ENCODE data around the gene MAN1C1. TPM values are rescaled to one million over a fixed set of nuclear protein-coding genes. Genes with fewer than 3 reads are reported as not detected.

The MAN1C1 gene
- total and polyA plus RNA-seq, 9 of the 15 experiments (the other 6 are each of a cell fraction or from before 2014, with no cell fraction given) = 0.04 to 0.44 (median 0.10) TPM; not detected in 3

DNA sequence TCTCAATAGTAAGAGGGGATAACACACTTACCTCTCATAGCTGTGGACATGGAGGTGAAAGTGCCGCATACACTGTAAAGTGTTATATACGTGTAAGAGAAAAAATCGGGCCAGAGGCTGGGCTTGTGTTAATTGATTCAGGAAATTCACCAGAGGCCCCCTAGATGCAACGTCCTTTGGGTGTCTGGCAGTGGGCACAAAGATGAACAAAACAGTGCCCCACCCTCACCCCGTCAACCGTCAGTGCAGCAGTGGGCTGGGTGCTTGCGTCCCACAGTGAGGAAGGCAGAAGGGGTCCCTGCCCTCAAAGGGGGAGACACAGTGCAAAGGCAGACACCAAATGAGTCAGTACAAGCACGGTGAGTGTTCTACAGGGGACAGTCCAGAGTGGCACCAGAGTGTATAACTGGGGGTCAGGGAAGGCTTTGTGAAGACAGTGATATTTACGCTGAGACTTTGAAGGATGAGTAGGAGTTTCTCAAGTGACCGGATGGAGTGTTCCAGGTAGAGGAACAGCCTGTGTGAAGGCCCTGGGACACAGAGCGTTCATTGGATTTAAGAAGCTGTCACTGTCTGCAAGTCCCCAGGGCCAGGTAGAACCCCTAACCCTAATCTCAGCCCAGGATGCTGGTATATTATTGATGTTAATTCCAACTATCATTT lies 196.6 kb downstream of the MAN1C1 start:
- H3K27ac ChIP-seq (ENCODE audit: extremely low read depth, low read depth, low read length) = no peak overlapping the region
- 55% methylated on average over 11 of the region's 11 CpGs for WGBS (ENCODE audit: insufficient coverage, low coverage, missing lambda C conversion rate)
- intact Hi-C loops (cut with micrococcal nuclease) = no loop called here
- POLR2A ChIA-PET = no interaction called here
- FAIRE-seq (no peak), ATAC-seq (no peak), DNase-seq (ENCODE audit: extremely low read depth in 1 of 4, low spot score in 3 of 4) (no peak)
- H3K27me3 ChIP-seq (ENCODE audit: control insufficient read depth in 2 of 2, insufficient read depth in 2 of 2, low read length in 2 of 2) = no peaks in the 10 kb centered on the region
- no peak overlapping the region for H3K9ac ChIP-seq (ENCODE audit: insufficient read depth in 1 of 2, low read depth in 2 of 2, low read length in 2 of 2)
- peaks cover 4% of the 10 kb centered on the region; the same call in 1 of the 3 replicates for H3K36me3 ChIP-seq (ENCODE audit: control insufficient read depth, insufficient read depth, low read length)
- CTCF ChIA-PET (ENCODE audit: low intra/inter-chr PET ratio) = interaction anchor here (0.7 kb wide), 2 partner anchors 184 to 512 kb away, joined by 3 read pairs; partner anchors contain the start of gene PAFAH2
- peaks cover 8 to 55% of the 10 kb centered on the region in 2 experiments for H3K4me1 ChIP-seq (replicated peaks in 1 of 2; ENCODE audit: control insufficient read depth in 2 of 2, insufficient read depth in 2 of 2, low read length in 2 of 2)
- in situ Hi-C loops (cut with MboI) = loop anchor here (10.0 kb wide), 1 partner anchor 408 kb away; no protein-coding TSS in a partner anchor
- H2AFZ ChIP-seq (ENCODE audit: low read depth, low read length) = no peak overlapping the region
- no peak overlapping the region for H3K4me3 ChIP-seq
- no peak overlapping the region for H3K4me2 ChIP-seq (ENCODE audit: insufficient read depth, low read length)
- no TSS peak for BruUV-seq (replicated peaks)
- no peaks in the 10 kb centered on the region for H3K9me1 ChIP-seq (ENCODE audit: control insufficient read depth, insufficient read depth, low read length)
- H3K9me3 ChIP-seq (replicated peaks; ENCODE audit: control insufficient read depth, insufficient read depth, low read depth, low read length) = no peaks in the 10 kb centered on the region
- H4K20me1 ChIP-seq (replicated peaks; ENCODE audit: control insufficient read depth, insufficient read depth, low read length) = peaks cover 4% of the 10 kb centered on the region; the same call in 1 of the 2 replicates
- H3K79me2 ChIP-seq (ENCODE audit: control insufficient read depth, insufficient read depth, low read length) = peaks cover under 1% of the 10 kb centered on the region; the same call in 1 of the 3 replicates
- TF ChIP-seq CHD2 (IDR thresholded peaks at IDR 0.05; ENCODE audit: low read depth, low read length) (no peak), TAL1 (IDR thresholded peaks at IDR 0.05) (no peak), HSF4 (CRISPR knock-in tag; IDR thresholded peaks at IDR 0.05; ENCODE audit: borderline replicate concordance) (no peak), YBX1 (IDR thresholded peaks at IDR 0.05) (no peak), NRF1 (conservative IDR thresholded peaks at IDR 0.05 in 1 of 2, IDR thresholded peaks at IDR 0.05 in 1 of 2) (no peak), ZFPM2 (CRISPR knock-in tag; IDR thresholded peaks at IDR 0.05) (no peak), STAG1 (CRISPR knock-in tag; IDR thresholded peaks at IDR 0.05; ENCODE audit: borderline replicate concordance) (no peak), ZNF24 (IDR thresholded peaks at IDR 0.05) (no peak), MEF2A (IDR thresholded peaks at IDR 0.05; ENCODE audit: control insufficient read depth, low read depth, low read length) (no peak), ILF3 (IDR thresholded peaks at IDR 0.05; ENCODE audit: borderline replicate concordance) (no peak)
- TF ChIP-seq, protein P1, sequence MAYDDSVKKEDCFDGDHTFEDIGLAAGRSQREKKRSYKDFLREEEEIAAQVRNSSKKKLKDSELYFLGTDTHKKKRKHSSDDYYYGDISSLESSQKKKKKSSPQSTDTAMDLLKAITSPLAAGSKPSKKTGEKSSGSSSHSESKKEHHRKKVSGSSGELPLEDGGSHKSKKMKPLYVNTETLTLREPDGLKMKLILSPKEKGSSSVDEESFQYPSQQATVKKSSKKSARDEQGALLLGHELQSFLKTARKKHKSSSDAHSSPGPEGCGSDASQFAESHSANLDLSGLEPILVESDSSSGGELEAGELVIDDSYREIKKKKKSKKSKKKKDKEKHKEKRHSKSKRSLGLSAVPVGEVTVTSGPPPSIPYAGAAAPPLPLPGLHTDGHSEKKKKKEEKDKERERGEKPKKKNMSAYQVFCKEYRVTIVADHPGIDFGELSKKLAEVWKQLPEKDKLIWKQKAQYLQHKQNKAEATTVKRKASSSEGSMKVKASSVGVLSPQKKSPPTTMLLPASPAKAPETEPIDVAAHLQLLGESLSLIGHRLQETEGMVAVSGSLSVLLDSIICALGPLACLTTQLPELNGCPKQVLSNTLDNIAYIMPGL (CRISPR knock-in tag; IDR thresholded peaks at IDR 0.05) = no peak
- TF ChIP-seq, protein P2, sequence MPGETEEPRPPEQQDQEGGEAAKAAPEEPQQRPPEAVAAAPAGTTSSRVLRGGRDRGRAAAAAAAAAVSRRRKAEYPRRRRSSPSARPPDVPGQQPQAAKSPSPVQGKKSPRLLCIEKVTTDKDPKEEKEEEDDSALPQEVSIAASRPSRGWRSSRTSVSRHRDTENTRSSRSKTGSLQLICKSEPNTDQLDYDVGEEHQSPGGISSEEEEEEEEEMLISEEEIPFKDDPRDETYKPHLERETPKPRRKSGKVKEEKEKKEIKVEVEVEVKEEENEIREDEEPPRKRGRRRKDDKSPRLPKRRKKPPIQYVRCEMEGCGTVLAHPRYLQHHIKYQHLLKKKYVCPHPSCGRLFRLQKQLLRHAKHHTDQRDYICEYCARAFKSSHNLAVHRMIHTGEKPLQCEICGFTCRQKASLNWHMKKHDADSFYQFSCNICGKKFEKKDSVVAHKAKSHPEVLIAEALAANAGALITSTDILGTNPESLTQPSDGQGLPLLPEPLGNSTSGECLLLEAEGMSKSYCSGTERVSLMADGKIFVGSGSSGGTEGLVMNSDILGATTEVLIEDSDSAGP (CRISPR knock-in tag; IDR thresholded peaks at IDR 0.05) = no peak
- TF ChIP-seq, protein P3, sequence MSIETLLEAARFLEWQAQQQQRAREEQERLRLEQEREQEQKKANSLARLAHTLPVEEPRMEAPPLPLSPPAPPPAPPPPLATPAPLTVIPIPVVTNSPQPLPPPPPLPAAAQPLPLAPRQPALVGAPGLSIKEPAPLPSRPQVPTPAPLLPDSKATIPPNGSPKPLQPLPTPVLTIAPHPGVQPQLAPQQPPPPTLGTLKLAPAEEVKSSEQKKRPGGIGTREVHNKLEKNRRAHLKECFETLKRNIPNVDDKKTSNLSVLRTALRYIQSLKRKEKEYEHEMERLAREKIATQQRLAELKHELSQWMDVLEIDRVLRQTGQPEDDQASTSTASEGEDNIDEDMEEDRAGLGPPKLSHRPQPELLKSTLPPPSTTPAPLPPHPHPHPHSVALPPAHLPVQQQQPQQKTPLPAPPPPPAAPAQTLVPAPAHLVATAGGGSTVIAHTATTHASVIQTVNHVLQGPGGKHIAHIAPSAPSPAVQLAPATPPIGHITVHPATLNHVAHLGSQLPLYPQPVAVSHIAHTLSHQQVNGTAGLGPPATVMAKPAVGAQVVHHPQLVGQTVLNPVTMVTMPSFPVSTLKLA (conservative IDR thresholded peaks at IDR 0.05) = no peak
- TF ChIP-seq, protein P4, sequence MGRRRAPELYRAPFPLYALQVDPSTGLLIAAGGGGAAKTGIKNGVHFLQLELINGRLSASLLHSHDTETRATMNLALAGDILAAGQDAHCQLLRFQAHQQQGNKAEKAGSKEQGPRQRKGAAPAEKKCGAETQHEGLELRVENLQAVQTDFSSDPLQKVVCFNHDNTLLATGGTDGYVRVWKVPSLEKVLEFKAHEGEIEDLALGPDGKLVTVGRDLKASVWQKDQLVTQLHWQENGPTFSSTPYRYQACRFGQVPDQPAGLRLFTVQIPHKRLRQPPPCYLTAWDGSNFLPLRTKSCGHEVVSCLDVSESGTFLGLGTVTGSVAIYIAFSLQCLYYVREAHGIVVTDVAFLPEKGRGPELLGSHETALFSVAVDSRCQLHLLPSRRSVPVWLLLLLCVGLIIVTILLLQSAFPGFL (CRISPR knock-in tag; IDR thresholded peaks at IDR 0.05) = no peak
- TF ChIP-seq, protein P5, sequence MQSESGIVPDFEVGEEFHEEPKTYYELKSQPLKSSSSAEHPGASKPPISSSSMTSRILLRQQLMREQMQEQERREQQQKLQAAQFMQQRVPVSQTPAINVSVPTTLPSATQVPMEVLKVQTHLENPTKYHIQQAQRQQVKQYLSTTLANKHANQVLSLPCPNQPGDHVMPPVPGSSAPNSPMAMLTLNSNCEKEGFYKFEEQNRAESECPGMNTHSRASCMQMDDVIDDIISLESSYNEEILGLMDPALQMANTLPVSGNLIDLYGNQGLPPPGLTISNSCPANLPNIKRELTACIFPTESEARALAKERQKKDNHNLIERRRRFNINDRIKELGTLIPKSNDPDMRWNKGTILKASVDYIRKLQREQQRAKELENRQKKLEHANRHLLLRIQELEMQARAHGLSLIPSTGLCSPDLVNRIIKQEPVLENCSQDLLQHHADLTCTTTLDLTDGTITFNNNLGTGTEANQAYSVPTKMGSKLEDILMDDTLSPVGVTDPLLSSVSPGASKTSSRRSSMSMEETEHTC (IDR thresholded peaks at IDR 0.05) = no peak
